ENCODE results near the gene RASSF4. TPM values are rescaled to one million over a fixed set of nuclear protein-coding genes. Genes with fewer than 3 reads are reported as not detected.

Gene RASSF4
- total RNA-seq, 1 donor from 2014 or later: 29.2 TPM

- TF ChIP-seq CTCF (IDR thresholded peaks at IDR 0.05) (no peak), POLR2AphosphoS5 (IDR thresholded peaks at IDR 0.05; ENCODE audit: insufficient read depth in 1 of 2, low read depth in 1 of 2) (no peak), POLR2A (IDR thresholded peaks at IDR 0.05) (no peak)
- no peaks in the 10 kb centered on the region for H3K9me3 ChIP-seq
- no peak overlapping the region for H3K4me3 ChIP-seq
- no peak overlapping the region for H3K27ac ChIP-seq
- DNase-seq (ENCODE audit: extremely low spot score in 2 of 2): no peak
- H3K36me3 ChIP-seq: peaks cover 0 to 4% of the 10 kb centered on the region in 2 donors
- H3K27me3 ChIP-seq: no peaks in the 10 kb centered on the region
- intact Hi-C loops (cut with DNase I): loop anchor here (5.0 kb wide), 1 partner anchor 38 kb away; no protein-coding TSS in a partner anchor
- H3K4me1 ChIP-seq: peaks cover 49% of the 10 kb centered on the region
These were observed 10.3 kb downstream of the RASSF4 start for GRCh38 chr10:44969854-44970253.

- no peak for DNase-seq (ENCODE audit: extremely low spot score in 2 of 2)
- intact Hi-C loops (cut with DNase I): loop anchor here (5.0 kb wide), 1 partner anchor 39 kb away; no protein-coding TSS in a partner anchor
- H3K4me3 ChIP-seq: no peak overlapping the region
- TF ChIP-seq CTCF (IDR thresholded peaks at IDR 0.05): no peak
- no peak for TF ChIP-seq POLR2AphosphoS5 (IDR thresholded peaks at IDR 0.05; ENCODE audit: insufficient read depth in 1 of 2, low read depth in 1 of 2)
- no peak for TF ChIP-seq POLR2A (IDR thresholded peaks at IDR 0.05)
- peaks cover 0 to 4% of the 10 kb centered on the region in 2 donors for H3K36me3 ChIP-seq
- no peaks in the 10 kb centered on the region for H3K27me3 ChIP-seq
- no peaks in the 10 kb centered on the region for H3K9me3 ChIP-seq
- peaks cover 43% of the 10 kb centered on the region for H3K4me1 ChIP-seq
- H3K27ac ChIP-seq: no peak overlapping the region
These were observed 11.3 kb downstream of the RASSF4 start for GRCh38 chr10:44970812-44971395.

- Histone ChIP-seq H3K27me3 (no peaks in the 10 kb centered on the region), H3K36me3 (peaks cover 0 to 4% of the 10 kb centered on the region in 2 donors), H3K9me3 (no peaks in the 10 kb centered on the region), H3K27ac (no peak overlapping the region), H3K4me3 (no peak overlapping the region), H3K4me1 (peaks cover 38% of the 10 kb centered on the region)
- TF ChIP-seq POLR2AphosphoS5 (IDR thresholded peaks at IDR 0.05; ENCODE audit: insufficient read depth in 1 of 2, low read depth in 1 of 2): no peak
- no peak for TF ChIP-seq CTCF (IDR thresholded peaks at IDR 0.05)
- no peak for TF ChIP-seq POLR2A (IDR thresholded peaks at IDR 0.05)
- no peak for DNase-seq (ENCODE audit: extremely low spot score in 2 of 2)
- intact Hi-C loops (cut with DNase I): loop anchor here (5.0 kb wide), 1 partner anchor 39 kb away; no protein-coding TSS in a partner anchor
These were observed 11.8 kb downstream of the RASSF4 start for GRCh38 chr10:44971434-44971833.

- H3K4me3 ChIP-seq: no peak overlapping the region
- intact Hi-C loops (cut with DNase I): loop anchor here (5.0 kb wide), 1 partner anchor 40 kb away; no protein-coding TSS in a partner anchor
These were observed 12.5 kb downstream of the RASSF4 start for GRCh38 chr10:44971935-44972757.

More at GRCh38 chr10:44971935-44972757, 12.5 kb downstream of the RASSF4 start:
- H3K36me3 ChIP-seq: peaks cover 0 to 4% of the 10 kb centered on the region in 2 donors
- no peak for DNase-seq (ENCODE audit: extremely low spot score in 2 of 2)
- no peaks in the 10 kb centered on the region for H3K27me3 ChIP-seq
- no peaks in the 10 kb centered on the region for H3K9me3 ChIP-seq
- TF ChIP-seq POLR2A (IDR thresholded peaks at IDR 0.05) (no peak), POLR2AphosphoS5 (IDR thresholded peaks at IDR 0.05; ENCODE audit: insufficient read depth in 1 of 2, low read depth in 1 of 2) (no peak), CTCF (IDR thresholded peaks at IDR 0.05) (no peak)
- no peak overlapping the region for H3K27ac ChIP-seq
- H3K4me1 ChIP-seq: peaks cover 36% of the 10 kb centered on the region
